Activated naive CD4-positive, alpha-beta T cell treated with anti-CD3 and anti-CD28 coated beads, Interleukin-2, amount 50 U/mL, for 16 hours (primary cell): ENCODE results near the gene SOBP.

ENCODE experiments used
- DNase-seq: peaks from one replicate; pipeline ENCODE4 v3.0.0-alpha.2; 2020

SOBP gene

GRCh38 chr6:107621229-107621937 lies 131.5 kb downstream of the SOBP start:
- DNase-seq, result no peak

- no peak for DNase-seq
Measured at GRCh38 chr6:107622269-107622668, 132.4 kb downstream of the SOBP start.

- DNase-seq, result no peak
Measured at GRCh38 chr6:107624050-107624449, 134.1 kb downstream of the SOBP start.

GRCh38 chr6:107624541-107624940 lies 134.6 kb downstream of the SOBP start:
- no peak for DNase-seq

- DNase-seq, result no peak
Measured at GRCh38 chr6:107625264-107625663, 135.3 kb downstream of the SOBP start.

GRCh38 chr6:107626645-107627044 lies 136.7 kb downstream of the SOBP start:
- DNase-seq, result no peak

GRCh38 chr6:107627969-107628368 lies 138.1 kb downstream of the SOBP start:
- DNase-seq, result no peak

GRCh38 chr6:107628878-107629277 lies 139.0 kb downstream of the SOBP start:
- no peak for DNase-seq

- no peak for DNase-seq
Measured at GRCh38 chr6:107629548-107630129, 139.7 kb downstream of the SOBP start.

- DNase-seq, result no peak
Measured at GRCh38 chr6:107630348-107630977, 140.5 kb downstream of the SOBP start.

- no peak for DNase-seq
Measured at GRCh38 chr6:107632381-107633136, 142.6 kb downstream of the SOBP start.

GRCh38 chr6:107633680-107634323 lies 143.9 kb downstream of the SOBP start:
- DNase-seq, result no peak

GRCh38 chr6:107634324-107635056 lies 144.6 kb downstream of the SOBP start:
- peak; percentile 19 for DNase-seq

GRCh38 chr6:107635057-107635515 lies 145.2 kb downstream of the SOBP start:
- DNase-seq, result no peak

GRCh38 chr6:107636486-107636885 lies 146.6 kb downstream of the SOBP start:
- no peak for DNase-seq

GRCh38 chr6:107637316-107638315 lies 147.7 kb downstream of the SOBP start:
- DNase-seq, result no peak

GRCh38 chr6:107638493-107638892 lies 148.6 kb downstream of the SOBP start:
- DNase-seq, result no peak

- DNase-seq, result no peak
Measured at GRCh38 chr6:107639511-107639910, 149.6 kb downstream of the SOBP start.

GRCh38 chr6:107641071-107641470 lies 151.2 kb downstream of the SOBP start:
- DNase-seq, result no peak

GRCh38 chr6:107641500-107641941 lies 151.6 kb downstream of the SOBP start:
- no peak for DNase-seq
